IPS DF 19.7 (cell line): ENCODE measurements around the gene MAN1C1.

Experiments used
- DNase-seq: peaks from one replicate; pipeline ENCODE4 v3.0.0-alpha.2; 2013; ENCODE audit warnings: low read depth, low spot score

Gene MAN1C1

DNA sequence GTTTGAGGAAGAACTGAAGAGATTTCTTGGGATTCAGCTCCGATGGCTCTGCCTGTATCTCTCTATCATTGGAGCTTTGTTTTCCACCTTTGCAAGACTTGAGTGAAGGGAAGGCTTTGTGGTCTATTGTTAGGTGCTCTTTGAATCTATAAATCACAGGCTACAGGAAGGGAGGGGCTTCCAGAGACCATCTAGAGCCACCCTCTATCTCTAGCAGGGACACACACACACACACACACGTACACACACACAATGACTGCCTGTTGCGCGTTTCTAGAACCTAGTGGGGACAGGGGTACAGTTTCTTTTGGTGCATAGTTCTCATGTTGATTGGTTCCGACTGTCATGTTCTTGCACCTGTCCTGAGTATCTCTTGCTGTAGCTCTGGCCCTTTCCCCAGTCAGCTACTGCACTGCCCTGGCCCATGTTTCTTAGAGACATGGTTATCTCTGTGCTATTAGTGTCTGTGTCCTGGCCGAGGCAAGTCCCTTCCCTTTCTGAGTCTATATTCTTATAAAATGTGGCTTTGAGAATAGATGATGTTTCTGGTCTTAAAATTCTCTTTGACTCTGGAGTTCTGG is 60.7 kb downstream of the MAN1C1 start:
- no peak for DNase-seq

GRCh38 chr1:25679171-25679570 is 62.6 kb downstream of the MAN1C1 start:
- no peak for DNase-seq

GRCh38 chr1:25680701-25681100 is 64.1 kb downstream of the MAN1C1 start:
- DNase-seq, result no peak

DNA sequence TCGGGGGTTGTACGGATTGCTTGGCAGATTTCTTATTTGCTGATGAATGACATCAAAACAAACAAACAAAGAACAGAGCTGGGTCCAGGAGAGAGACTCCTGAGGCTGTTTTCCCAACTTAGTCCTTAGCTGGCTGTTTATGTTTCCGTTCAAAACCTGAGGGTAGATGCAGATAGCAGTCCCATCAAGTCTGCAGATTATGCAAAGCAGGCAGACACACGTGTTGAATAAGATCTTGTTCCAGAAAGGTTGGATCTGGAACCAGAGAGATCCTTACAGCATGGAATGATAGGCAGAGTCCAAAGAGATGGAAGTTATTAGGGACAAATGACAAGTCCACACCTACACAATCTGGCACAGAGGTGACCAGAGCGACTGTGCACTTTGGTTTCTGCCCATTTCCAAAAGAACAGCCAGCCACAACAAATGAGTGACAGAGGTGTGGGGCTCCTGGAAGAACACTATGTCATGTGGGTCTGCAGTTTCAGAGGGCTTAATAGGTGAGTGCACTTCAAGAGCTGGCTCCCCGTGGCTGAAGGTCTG is 65.5 kb downstream of the MAN1C1 start:
- DNase-seq, result no peak

DNA sequence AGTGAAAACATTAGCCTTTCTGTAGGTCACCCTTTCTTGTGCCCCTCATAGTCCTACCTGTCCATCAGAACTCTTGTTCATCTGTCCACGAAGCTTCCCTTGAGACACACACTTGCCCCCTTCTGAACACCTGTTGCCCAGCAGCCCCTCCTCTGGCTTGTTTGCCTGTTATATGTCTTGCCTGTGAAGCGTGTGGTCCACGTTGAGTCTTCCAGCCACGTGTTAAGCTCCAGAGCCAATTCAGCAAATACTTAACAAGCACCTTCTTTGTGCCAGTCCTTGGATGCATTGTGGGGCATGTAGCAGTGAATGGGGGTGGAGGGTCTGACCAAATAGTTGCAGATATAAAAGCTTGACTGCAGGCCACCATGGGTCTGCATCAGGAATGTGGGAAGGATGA is 66.6 kb downstream of the MAN1C1 start:
- no peak for DNase-seq

- DNase-seq, result no peak
Observed at GRCh38 chr1:25683731-25684130, 67.1 kb downstream of the MAN1C1 start.

GRCh38 chr1:25684216-25684965 is 67.8 kb downstream of the MAN1C1 start:
- DNase-seq, result no peak

DNA sequence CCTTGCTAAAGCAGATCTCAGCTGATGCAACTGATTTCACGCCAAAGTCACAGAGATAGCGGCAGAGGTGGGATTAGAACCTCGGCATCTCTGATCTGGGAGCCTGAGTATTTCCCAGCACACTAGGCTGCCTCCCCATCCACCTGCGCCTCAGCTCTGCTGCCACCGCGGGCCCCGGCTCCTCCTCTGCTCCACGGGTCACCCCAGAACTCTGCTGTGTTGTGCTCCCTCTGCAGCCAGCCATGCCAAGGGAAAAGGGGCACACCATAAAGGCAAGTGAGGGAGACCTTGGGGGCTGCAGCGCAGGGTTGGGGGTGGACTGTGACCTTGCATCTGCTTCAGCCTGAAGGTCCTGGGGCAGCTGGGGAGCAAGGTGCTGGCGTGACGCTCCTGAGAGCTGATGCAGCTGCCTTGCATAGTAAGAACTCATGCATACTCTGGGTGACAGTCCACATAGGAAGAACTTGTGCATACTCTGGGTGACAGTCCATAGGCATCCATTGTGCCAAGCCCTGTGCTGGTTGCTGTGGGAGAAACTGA is 68.7 kb downstream of the MAN1C1 start:
- DNase-seq, result no peak

- no peak for DNase-seq
Observed at GRCh38 chr1:25685938-25686665, 69.5 kb downstream of the MAN1C1 start.

DNA sequence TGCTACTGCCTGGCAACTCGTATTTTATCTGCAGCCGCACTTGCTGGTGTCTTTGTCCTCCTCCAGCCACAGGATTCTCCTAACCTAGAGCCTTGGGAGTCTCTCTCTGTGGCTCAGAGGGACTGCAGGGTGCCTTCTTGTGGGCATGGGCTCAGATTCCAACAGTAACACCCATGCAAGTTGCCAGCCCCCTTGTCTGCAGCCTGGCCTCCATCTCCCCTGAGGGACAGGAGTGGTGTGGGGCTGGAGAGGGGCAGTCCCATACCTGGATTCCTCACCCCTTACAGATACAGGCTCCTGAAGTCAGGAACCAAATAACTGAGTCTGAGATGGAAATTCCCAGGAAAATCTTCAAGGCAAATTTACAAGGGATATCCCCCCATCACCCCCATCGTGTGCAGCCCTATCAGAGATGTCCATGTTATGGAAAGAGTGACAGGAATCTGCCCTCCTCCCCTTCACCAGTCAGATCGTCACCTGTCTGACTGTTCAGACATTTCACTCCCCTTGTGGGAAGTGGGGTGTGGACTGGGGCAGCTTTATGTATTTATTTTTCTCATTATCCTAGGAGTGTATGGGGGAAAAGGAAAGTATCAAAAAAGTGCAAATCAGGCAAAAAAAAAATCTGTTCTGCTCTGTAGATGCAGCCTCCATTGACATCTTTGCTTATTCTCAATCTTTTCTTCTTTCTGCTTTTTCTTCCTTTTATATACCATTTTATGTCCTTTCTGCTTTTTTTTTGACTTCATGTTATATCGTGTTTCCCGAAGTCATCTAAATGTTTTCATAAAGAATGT is 70.8 kb downstream of the MAN1C1 start:
- DNase-seq, result no peak

DNA sequence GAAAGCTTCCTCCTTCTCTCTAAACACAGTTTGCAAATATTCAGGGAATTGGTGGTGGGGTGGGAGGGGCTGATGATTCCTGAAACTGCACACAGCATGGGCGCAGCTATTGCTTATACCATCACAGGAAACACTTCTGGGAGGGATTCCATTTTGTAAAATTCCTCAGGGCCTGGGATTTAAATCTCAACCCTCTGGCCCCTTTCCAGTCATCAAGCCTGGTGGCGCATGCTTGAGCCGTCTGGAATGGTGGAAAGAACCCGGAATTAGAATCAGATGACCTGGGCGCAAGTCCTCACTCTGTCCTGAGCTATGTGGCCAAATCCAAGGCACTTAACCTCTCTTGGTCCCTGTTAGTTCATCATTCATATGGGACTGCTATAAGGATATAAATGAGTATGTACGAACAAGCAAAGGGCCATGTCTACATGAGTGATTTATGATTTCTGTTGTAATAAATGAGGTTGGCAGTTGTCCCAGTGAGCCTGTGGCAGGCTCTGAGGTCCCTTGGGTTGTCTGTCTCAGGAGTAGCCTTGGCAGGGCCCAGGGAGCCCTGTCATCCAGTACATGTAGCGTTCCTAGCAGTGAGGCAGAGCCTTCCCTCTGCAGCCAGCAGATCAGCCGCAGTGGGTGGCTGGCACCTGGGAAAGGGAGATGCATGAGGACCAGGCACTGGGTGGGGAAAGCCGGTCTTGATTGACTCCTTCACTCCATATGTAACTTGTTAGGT is 72.0 kb downstream of the MAN1C1 start:
- DNase-seq, result no peak

- DNase-seq, result no peak
Observed at GRCh38 chr1:25689686-25690381, 73.2 kb downstream of the MAN1C1 start.

GRCh38 chr1:25690396-25690956 is 73.9 kb downstream of the MAN1C1 start:
- DNase-seq, result no peak

DNA sequence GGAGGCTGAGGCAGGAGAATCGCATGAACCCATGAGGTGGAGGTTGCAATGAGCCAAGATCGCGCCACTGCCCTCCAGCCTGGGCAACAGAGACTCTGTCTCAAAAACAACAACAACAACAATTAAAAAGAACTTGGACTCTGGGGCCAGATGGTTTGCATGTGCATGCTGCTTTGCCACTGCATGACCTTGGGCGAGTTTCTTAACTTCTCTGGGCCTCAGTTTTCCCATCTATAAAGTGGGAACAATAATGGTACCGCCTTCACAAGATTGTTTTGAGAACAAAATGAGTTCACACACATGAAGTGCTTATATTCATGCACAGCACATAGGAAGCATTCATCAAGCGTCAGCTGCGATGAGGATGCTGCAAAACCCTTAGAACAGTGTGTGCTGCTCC is 74.6 kb downstream of the MAN1C1 start:
- no peak for DNase-seq

DNA sequence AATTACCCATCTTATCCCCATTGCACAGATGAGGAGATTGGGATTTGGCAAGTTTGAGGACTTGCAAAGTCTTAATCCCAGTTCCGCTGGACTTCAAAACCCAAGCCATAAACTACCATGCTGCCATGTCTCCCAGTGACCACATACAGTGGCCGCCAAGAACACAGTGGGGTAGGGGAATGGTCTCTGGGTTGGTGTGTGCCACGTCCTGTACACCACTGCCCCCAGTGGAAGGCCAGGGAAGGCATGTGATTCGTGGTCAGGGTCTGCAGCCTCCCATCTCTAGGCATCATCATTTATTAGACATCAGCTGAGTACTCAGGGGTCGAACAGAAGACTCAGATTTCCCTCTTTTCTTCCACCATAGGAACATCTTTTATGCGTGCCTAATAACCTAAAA is 76.0 kb downstream of the MAN1C1 start:
- no peak for DNase-seq

GRCh38 chr1:25694167-25695007 is 77.8 kb downstream of the MAN1C1 start:
- no peak for DNase-seq

- DNase-seq, result no peak
Observed at GRCh38 chr1:25695090-25695770, 78.6 kb downstream of the MAN1C1 start.

- DNase-seq, result no peak
Observed at GRCh38 chr1:25695771-25696311, 79.2 kb downstream of the MAN1C1 start.
